Sigmoid colon (tissue), 7 donors: Measurements from ENCODE around the gene ZNF276. TPM values are rescaled to one million over a fixed set of nuclear protein-coding genes. Genes with fewer than 3 reads are reported as not detected.

ENCODE experiments used
- DNase-seq: peaks from one replicate; pipeline ENCODE4 v3.0.0-alpha.2; 2019
- H3K27ac ChIP-seq, 4 donors: fragments of 200-600 bp; sonication (generic); one replicate each; pipeline ENCODE4 v1.5.1; 2016 to 2019; ENCODE audit warnings: mild to moderate bottlenecking in 1 of 4
- H3K27me3 ChIP-seq, 3 donors: fragments of 200-600 bp; sonication (generic); one replicate each; pipeline ENCODE4 v1.5.1; 2019; ENCODE audit warnings: mild to moderate bottlenecking in 1 of 3
- H3K36me3 ChIP-seq, 4 donors: fragments of 200-600 bp; sonication (generic); one replicate each; pipeline ENCODE4 v1.5.1; 2016 to 2019
- H3K4me1 ChIP-seq, 4 donors: fragments of 200-600 bp; sonication (generic); one replicate each; pipeline ENCODE4 v1.5.1; 2017 to 2019
- H3K4me3 ChIP-seq, 4 donors: fragments of 200-600 bp; sonication (generic); one replicate each; pipeline ENCODE4 v1.5.1; 2017 to 2019; ENCODE audit warnings: mild to moderate bottlenecking in 2 of 4, moderate library complexity in 1 of 4
- H3K9me3 ChIP-seq, 4 donors: fragments of 200-600 bp in 3 of 4; sonication (generic) in 3 of 4; one replicate each; pipeline versions ENCODE4 v1.5.1 to v1.6.1; 2013 to 2019
- CTCF ChIP-seq, 4 experiments: fragments of 450-650 bp in 3 of 4; fragments of 200-600 bp in 1 of 4; IDR thresholded peaks; one replicate each; pipeline ENCODE4 v1.5.1; 2016 to 2019; ENCODE audit warnings: antibody characterized with exemption in 4 of 4, mild to moderate bottlenecking in 3 of 4, moderate library complexity in 2 of 4
- EP300 ChIP-seq, 4 donors: sonication (generic); formaldehyde crosslinking; IDR thresholded peaks; one replicate each; pipeline ENCODE4 v1.6.1; 2017; ENCODE audit warnings: antibody characterized with exemption in 4 of 4
- POLR2A ChIP-seq, 2 donors: fragments of 450-650 bp; IDR thresholded peaks; one replicate each; pipeline ENCODE4 v1.6.1; 2016; ENCODE audit warnings: antibody characterized with exemption in 2 of 2, mild to moderate bottlenecking in 2 of 2, moderate library complexity in 2 of 2
- POLR2AphosphoS5 ChIP-seq, 4 donors: sonication (generic); formaldehyde crosslinking; IDR thresholded peaks; one replicate each; pipeline ENCODE4 v1.6.1; 2017; ENCODE audit warnings: antibody characterized with exemption in 4 of 4
- WGBS, 2 donors: extraction: QIAGEN DNeasy Blood & Tissue Kit; methylation state at CpG; one replicate each; pipeline ENCODE4 v1.1.7; 2013; 5-methylcytosine and 5-hydroxymethylcytosine counted together
- intact Hi-C: fragments of 100-400 bp; cut with DNase I; formaldehyde crosslinking; loops from one replicate; pipeline ENCODE4 v1.15.1; 2023
- polyA plus RNA-seq, 3 donors: library from polyadenylated mRNA; stranded (reverse); fragments of 200-250 nt; gene quantifications; one replicate each; pipeline ENCODE4 v1.2.3, GENCODE V29; 2013
- total RNA-seq, 4 donors: library from RNA; depleted of rRNA; stranded (reverse); fragments of >200 nt; gene quantifications; one replicate each; pipeline ENCODE4 v1.1.0, GENCODE V29; 2016
- donor health status: healthy with polysubstance abuse.
- donor health status: Bipolar disorder and iron deficiency.
- donor health status: healthy.

ZNF276 gene
- total and polyA plus RNA-seq, 7 donors = 7.2 to 32.3 (median 14.6) TPM

- Histone ChIP-seq H3K9me3 (no peaks in the 10 kb centered on the region), H3K36me3 (peaks cover 12 to 41% (median 34%) of the 10 kb centered on the region in 4 donors), H3K27me3 (no peaks in the 10 kb centered on the region), H3K4me1 (no peaks in the 10 kb centered on the region), H3K27ac (no peak overlapping the region), H3K4me3 (no peak overlapping the region)
- no peak for DNase-seq
- intact Hi-C loops = no loop called here
- 87 to 91% methylated on average over 11 of the region's 11 CpGs for WGBS, 2 donors
- TF ChIP-seq CTCF (IDR thresholded peaks at IDR 0.05) (no peak), POLR2AphosphoS5 (IDR thresholded peaks at IDR 0.05) (peak in 1 of 4 donors; percentile 18), EP300 (IDR thresholded peaks at IDR 0.05) (no peak)
Observed at GRCh38 chr16:89741342-89742014, 20.1 kb downstream of the ZNF276 start.

GRCh38 chr16:89742948-89743347, 21.6 kb downstream of the ZNF276 start:
- H3K27ac ChIP-seq = no peak overlapping the region
- H3K4me3 ChIP-seq = no peak overlapping the region
- WGBS, 2 donors = 85 to 88% methylated on average over 4 of the region's 4 CpGs
- no peaks in the 10 kb centered on the region for H3K9me3 ChIP-seq
- H3K36me3 ChIP-seq = peaks cover 4 to 26% (median 21%) of the 10 kb centered on the region in 4 donors
- no peak for TF ChIP-seq CTCF (IDR thresholded peaks at IDR 0.05)
- TF ChIP-seq POLR2A (IDR thresholded peaks at IDR 0.05) = no peak
- TF ChIP-seq POLR2AphosphoS5 (IDR thresholded peaks at IDR 0.05) = no peak
- no peak for TF ChIP-seq EP300 (IDR thresholded peaks at IDR 0.05)
- DNase-seq = no peak
- intact Hi-C loops = no loop called here
- no peaks in the 10 kb centered on the region for H3K4me1 ChIP-seq
- no peaks in the 10 kb centered on the region for H3K27me3 ChIP-seq

- no peak overlapping the region for H3K27ac ChIP-seq
- TF ChIP-seq CTCF (IDR thresholded peaks at IDR 0.05) (no peak), EP300 (IDR thresholded peaks at IDR 0.05) (no peak), POLR2AphosphoS5 (IDR thresholded peaks at IDR 0.05) (no peak), POLR2A (IDR thresholded peaks at IDR 0.05) (no peak)
- no peaks in the 10 kb centered on the region for H3K9me3 ChIP-seq
- no peak overlapping the region for H3K4me3 ChIP-seq
- H3K36me3 ChIP-seq = peaks cover 0 to 7% (median 3%) of the 10 kb centered on the region in 4 donors
- H3K27me3 ChIP-seq = no peaks in the 10 kb centered on the region
- DNase-seq = no peak
- intact Hi-C loops = no loop called here
- 94 to 97% methylated on average over 16 of the region's 16 CpGs for WGBS, 2 donors
- no peaks in the 10 kb centered on the region for H3K4me1 ChIP-seq
Observed at GRCh38 chr16:89744813-89745212, 23.5 kb downstream of the ZNF276 start.

GRCh38 chr16:89746043-89746442, 24.7 kb downstream of the ZNF276 start:
- intact Hi-C loops = no loop called here
- H3K4me3 ChIP-seq = no peak overlapping the region
- TF ChIP-seq POLR2AphosphoS5 (IDR thresholded peaks at IDR 0.05) (no peak), POLR2A (IDR thresholded peaks at IDR 0.05) (no peak), CTCF (IDR thresholded peaks at IDR 0.05) (no peak), EP300 (IDR thresholded peaks at IDR 0.05) (no peak)
- WGBS, 2 donors = 91 to 96% methylated on average over 15 of the region's 15 CpGs
- H3K9me3 ChIP-seq = no peaks in the 10 kb centered on the region
- no peak overlapping the region for H3K27ac ChIP-seq
- H3K27me3 ChIP-seq = no peaks in the 10 kb centered on the region
- H3K4me1 ChIP-seq = no peaks in the 10 kb centered on the region
- H3K36me3 ChIP-seq = no peaks in the 10 kb centered on the region
- no peak for DNase-seq

- intact Hi-C loops = no loop called here
- no peaks in the 10 kb centered on the region for H3K4me1 ChIP-seq
- 95 to 97% methylated on average over 9 of the region's 9 CpGs for WGBS, 2 donors
- no peak overlapping the region for H3K4me3 ChIP-seq
- no peaks in the 10 kb centered on the region for H3K9me3 ChIP-seq
- TF ChIP-seq CTCF (IDR thresholded peaks at IDR 0.05) (no peak), POLR2AphosphoS5 (IDR thresholded peaks at IDR 0.05) (no peak), POLR2A (IDR thresholded peaks at IDR 0.05) (no peak), EP300 (IDR thresholded peaks at IDR 0.05) (no peak)
- H3K27me3 ChIP-seq = no peaks in the 10 kb centered on the region
- H3K36me3 ChIP-seq = no peaks in the 10 kb centered on the region
- DNase-seq = no peak
- no peak overlapping the region for H3K27ac ChIP-seq
Observed at GRCh38 chr16:89748076-89748475, 26.7 kb downstream of the ZNF276 start.
